ENCODE measurements around the gene ROBO2.

ROBO2 gene

DNA sequence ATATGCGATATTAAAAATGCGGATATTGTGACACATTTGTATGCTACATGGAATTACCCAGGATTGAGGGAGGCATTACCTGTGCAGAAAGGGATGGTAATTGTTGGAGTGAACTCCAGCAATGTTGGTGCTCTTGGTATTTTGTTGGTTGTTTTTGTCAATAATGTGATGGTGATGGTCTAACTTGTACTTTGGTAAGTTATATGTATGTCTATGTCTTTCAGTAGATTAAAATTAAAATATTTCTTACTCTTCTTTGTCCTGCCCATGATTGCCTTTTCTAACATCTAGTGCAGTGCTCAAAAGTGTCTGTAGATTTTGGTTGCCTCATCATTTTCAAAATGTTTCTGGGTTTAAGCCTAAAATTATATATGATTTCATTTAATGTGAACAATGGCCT, 192.7 kb downstream of the ROBO2 start:
- no peak overlapping the region for H3K4me3 ChIP-seq (ENCODE audit: low read depth, low read length)
- TF ChIP-seq CTCF (IDR thresholded peaks at IDR 0.05; ENCODE audit: borderline replicate concordance, insufficient read depth, low read depth, low read length) = no peak

GRCh38 chr3:77234004-77234403, 194.1 kb downstream of the ROBO2 start:
- H3K4me3 ChIP-seq (ENCODE audit: low read depth, low read length) = no peak overlapping the region
- TF ChIP-seq CTCF (IDR thresholded peaks at IDR 0.05; ENCODE audit: borderline replicate concordance, insufficient read depth, low read depth, low read length) = no peak

GRCh38 chr3:77236118-77236517, 196.2 kb downstream of the ROBO2 start:
- no peak for TF ChIP-seq CTCF (IDR thresholded peaks at IDR 0.05; ENCODE audit: borderline replicate concordance, insufficient read depth, low read depth, low read length)
- no peak overlapping the region for H3K4me3 ChIP-seq (ENCODE audit: low read depth, low read length)

GRCh38 chr3:77240072-77240650, 200.3 kb downstream of the ROBO2 start:
- no peak overlapping the region for H3K4me3 ChIP-seq (ENCODE audit: low read depth, low read length)
- TF ChIP-seq CTCF (IDR thresholded peaks at IDR 0.05; ENCODE audit: borderline replicate concordance, insufficient read depth, low read depth, low read length) = no peak

DNA sequence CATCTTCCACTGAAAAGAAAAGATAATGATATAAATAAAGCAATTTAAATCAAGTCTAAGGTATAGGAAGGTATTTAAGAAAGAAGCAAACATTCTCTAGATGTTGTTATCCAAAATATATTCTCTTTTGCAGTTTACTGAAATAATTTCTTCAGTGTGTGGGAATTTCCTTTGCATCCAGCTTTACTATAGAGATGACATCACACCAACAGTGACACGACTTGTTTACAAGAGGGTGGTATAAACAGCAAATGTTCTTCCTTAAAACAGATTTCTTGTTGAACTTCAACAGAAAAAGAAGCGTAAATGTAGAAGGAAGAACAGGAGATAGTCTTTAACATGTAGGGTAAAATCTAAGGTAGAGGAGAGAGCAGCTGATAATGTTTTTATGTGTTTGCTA, 202.5 kb downstream of the ROBO2 start:
- no peak overlapping the region for H3K4me3 ChIP-seq (ENCODE audit: low read depth, low read length)
- TF ChIP-seq CTCF (IDR thresholded peaks at IDR 0.05; ENCODE audit: borderline replicate concordance, insufficient read depth, low read depth, low read length) = no peak

- no peak for TF ChIP-seq CTCF (IDR thresholded peaks at IDR 0.05; ENCODE audit: borderline replicate concordance, insufficient read depth, low read depth, low read length)
- no peak overlapping the region for H3K4me3 ChIP-seq (ENCODE audit: low read depth, low read length)
Observed at GRCh38 chr3:77244981-77245380, 205.1 kb downstream of the ROBO2 start.

DNA sequence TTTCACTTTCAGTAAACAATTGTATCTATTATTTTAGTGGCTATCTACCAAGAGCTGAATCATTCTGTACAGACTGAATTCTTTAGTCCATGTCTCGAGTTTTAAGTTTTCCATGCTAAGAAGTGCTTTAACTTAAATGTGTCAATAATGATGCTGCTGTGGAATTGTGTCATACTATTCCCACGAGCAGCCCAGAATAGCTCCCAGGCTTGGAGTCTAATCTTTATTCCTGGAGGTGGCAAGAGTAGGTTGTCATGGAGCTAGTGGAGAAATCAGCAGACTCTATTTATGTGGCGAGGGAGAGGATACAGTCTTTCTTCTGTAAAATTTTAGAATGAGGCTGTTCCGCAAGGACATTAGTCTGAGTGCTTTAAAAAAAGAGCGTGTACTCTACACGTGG, 207.2 kb downstream of the ROBO2 start:
- H3K4me3 ChIP-seq (ENCODE audit: low read depth, low read length) = no peak overlapping the region
- no peak for TF ChIP-seq CTCF (IDR thresholded peaks at IDR 0.05; ENCODE audit: borderline replicate concordance, insufficient read depth, low read depth, low read length)

Data from GM12875 (cell line).